OCI-LY7 (cell line): ENCODE measurements around the gene PHPT1.
"Not testable (repeated sequence)": the region's sequence is repeated elsewhere in the genome, so short reads cannot be mapped to it uniquely, and the experiment has no call there.

Experiments used
- EZH2phosphoT487 ChIP-seq: fragments of 200-600 bp; sonication (generic); IDR thresholded peaks from 2 replicates; pipeline ENCODE4 v1.6.1; 2018; ENCODE audit warnings: low read depth, borderline replicate concordance, mild to moderate bottlenecking, mixed run types, antibody characterized with exemption, low read length, moderate library complexity, mixed read lengths
- TF ChIP-seq, protein P1 (sequence below): fragments of 200-600 bp; sonication (generic); conservative IDR thresholded peaks from 2 replicates; pipeline ENCODE4 v1.5.1; 2014; ENCODE audit warnings: mild to moderate bottlenecking, antibody characterized with exemption, low read length, moderate library complexity, mixed read lengths

DNA sequence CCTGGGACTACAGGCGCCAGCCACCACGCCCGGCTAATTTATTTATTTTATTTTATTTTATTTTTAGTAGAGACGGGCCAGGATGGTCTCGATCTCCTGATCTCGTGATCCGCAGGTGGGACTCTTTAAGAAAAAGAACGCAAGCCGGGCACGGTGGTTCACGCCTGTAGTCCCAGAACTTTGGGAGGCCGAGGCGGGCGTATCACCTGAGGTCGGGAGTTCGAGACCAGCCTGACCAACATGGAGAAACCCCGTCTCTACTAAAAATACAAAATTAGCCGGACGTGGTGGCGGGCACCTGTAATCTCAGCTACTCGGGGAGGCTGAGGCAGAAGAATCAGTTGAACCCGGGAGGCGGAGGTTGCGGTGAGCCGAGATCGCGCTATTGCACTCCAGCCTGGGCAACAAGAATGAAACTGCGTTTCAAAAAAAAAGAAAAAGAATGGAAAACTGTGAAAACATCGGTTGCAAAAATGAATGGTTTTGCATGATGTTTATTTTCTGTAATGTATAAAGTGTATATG lies 17.8 kb downstream of the PHPT1 start:
- TF ChIP-seq, protein P1, sequence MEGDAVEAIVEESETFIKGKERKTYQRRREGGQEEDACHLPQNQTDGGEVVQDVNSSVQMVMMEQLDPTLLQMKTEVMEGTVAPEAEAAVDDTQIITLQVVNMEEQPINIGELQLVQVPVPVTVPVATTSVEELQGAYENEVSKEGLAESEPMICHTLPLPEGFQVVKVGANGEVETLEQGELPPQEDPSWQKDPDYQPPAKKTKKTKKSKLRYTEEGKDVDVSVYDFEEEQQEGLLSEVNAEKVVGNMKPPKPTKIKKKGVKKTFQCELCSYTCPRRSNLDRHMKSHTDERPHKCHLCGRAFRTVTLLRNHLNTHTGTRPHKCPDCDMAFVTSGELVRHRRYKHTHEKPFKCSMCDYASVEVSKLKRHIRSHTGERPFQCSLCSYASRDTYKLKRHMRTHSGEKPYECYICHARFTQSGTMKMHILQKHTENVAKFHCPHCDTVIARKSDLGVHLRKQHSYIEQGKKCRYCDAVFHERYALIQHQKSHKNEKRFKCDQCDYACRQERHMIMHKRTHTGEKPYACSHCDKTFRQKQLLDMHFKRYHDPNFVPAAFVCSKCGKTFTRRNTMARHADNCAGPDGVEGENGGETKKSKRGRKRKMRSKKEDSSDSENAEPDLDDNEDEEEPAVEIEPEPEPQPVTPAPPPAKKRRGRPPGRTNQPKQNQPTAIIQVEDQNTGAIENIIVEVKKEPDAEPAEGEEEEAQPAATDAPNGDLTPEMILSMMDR: not testable (repeated sequence)
- TF ChIP-seq EZH2phosphoT487: not testable (repeated sequence)
